Measurements from ENCODE around the gene LSM6.

- TF ChIP-seq CTCF (IDR thresholded peaks at IDR 0.05) (no peak), POLR2A (IDR thresholded peaks at IDR 0.05) (no peak), EP300 (IDR thresholded peaks at IDR 0.05) (no peak)
These were observed 31.9 kb downstream of the LSM6 start for GRCh38 chr4:146207410-146207809.

Measured in ovary (tissue), 3 donors.